HFF-Myc (cell line): Measurements from ENCODE around the gene TMPRSS3.

Source experiments
- DNase-seq: peaks from one replicate; pipeline ENCODE4 v3.0.0-alpha.2; 2011; ENCODE audit warnings: low read depth; ENCODE audit errors: extremely low read depth
- H3K4me3 ChIP-seq: replicated peaks from 2 replicates; pipeline ENCODE4 v1.5.1; 2011; ENCODE audit warnings: low read depth, mild to moderate bottlenecking, control low read depth, low read length
- CTCF ChIP-seq: IDR thresholded peaks from 2 replicates; pipeline ENCODE4 v1.5.1; 2012; ENCODE audit warnings: mild to moderate bottlenecking, low read depth, low read length, control low read depth; ENCODE audit errors: missing control alignments

Gene TMPRSS3

GRCh38 chr21:42346441-42346840, 49.4 kb downstream of the TMPRSS3 start:
- no peak overlapping the region for H3K4me3 ChIP-seq
- no peak for TF ChIP-seq CTCF
- no peak for DNase-seq

GRCh38 chr21:42344631-42345030, 51.2 kb downstream of the TMPRSS3 start:
- no peak for DNase-seq
- H3K4me3 ChIP-seq, result no peak overlapping the region
- TF ChIP-seq CTCF, result no peak

- no peak for TF ChIP-seq CTCF
- H3K4me3 ChIP-seq, result no peak overlapping the region
- DNase-seq, result no peak
Measured at GRCh38 chr21:42343963-42344510, 51.8 kb downstream of the TMPRSS3 start.

GRCh38 chr21:42343556-42343955, 52.3 kb downstream of the TMPRSS3 start:
- no peak overlapping the region for H3K4me3 ChIP-seq

GRCh38 chr21:42343101-42343500, 52.8 kb downstream of the TMPRSS3 start:
- H3K4me3 ChIP-seq, result no peak overlapping the region
- no peak for DNase-seq
- TF ChIP-seq CTCF, result no peak

More at GRCh38 chr21:42343556-42343955, 52.3 kb downstream of the TMPRSS3 start:
- TF ChIP-seq CTCF, result no peak
- no peak for DNase-seq

GRCh38 chr21:42341776-42342542, 53.9 kb downstream of the TMPRSS3 start:
- TF ChIP-seq CTCF, result no peak
- no peak for DNase-seq

More at GRCh38 chr21:42341776-42342542, 53.9 kb downstream of the TMPRSS3 start:
- H3K4me3 ChIP-seq, result no peak overlapping the region
